Measurements from ENCODE around the gene ITPR1.
A peak's percentile ranks its signal among the peaks of the same experiment; 100 is the strongest.

Gene ITPR1

GRCh38 chr3:4744405-4745234 is 251.5 kb downstream of the ITPR1 start:
- peak; percentile 54 for DNase-seq (ENCODE audit: low read depth)

GRCh38 chr3:4745235-4745610 is 252.1 kb downstream of the ITPR1 start:
- DNase-seq (ENCODE audit: low read depth): no peak

GRCh38 chr3:4746241-4746958 is 253.3 kb downstream of the ITPR1 start:
- peak; percentile 49 for DNase-seq (ENCODE audit: low read depth)

- DNase-seq (ENCODE audit: low read depth): no peak
Measured at GRCh38 chr3:4748127-4748526, 255.0 kb downstream of the ITPR1 start.

GRCh38 chr3:4748701-4749378 is 255.7 kb downstream of the ITPR1 start:
- no peak for DNase-seq (ENCODE audit: low read depth)

- DNase-seq (ENCODE audit: low read depth): no peak
Measured at GRCh38 chr3:4749567-4750002, 256.4 kb downstream of the ITPR1 start.

GRCh38 chr3:4750306-4750968 is 257.3 kb downstream of the ITPR1 start:
- DNase-seq (ENCODE audit: low read depth): peak; percentile 71

GRCh38 chr3:4751029-4751501 is 257.9 kb downstream of the ITPR1 start:
- DNase-seq (ENCODE audit: low read depth): no peak

GRCh38 chr3:4751502-4752101 is 258.5 kb downstream of the ITPR1 start:
- peak; percentile 91 for DNase-seq (ENCODE audit: low read depth)

GRCh38 chr3:4752201-4753072 is 259.3 kb downstream of the ITPR1 start:
- peak; percentile 73 for DNase-seq (ENCODE audit: low read depth)

- no peak for DNase-seq (ENCODE audit: low read depth)
Measured at GRCh38 chr3:4753073-4753691, 260.0 kb downstream of the ITPR1 start.

- peak; percentile 38 for DNase-seq (ENCODE audit: low read depth)
Measured at GRCh38 chr3:4754180-4755086, 261.3 kb downstream of the ITPR1 start.

GRCh38 chr3:4755566-4755965 is 262.4 kb downstream of the ITPR1 start:
- no peak for DNase-seq (ENCODE audit: low read depth)

GRCh38 chr3:4756057-4756775 is 263.1 kb downstream of the ITPR1 start:
- DNase-seq (ENCODE audit: low read depth): no peak

- DNase-seq (ENCODE audit: low read depth): no peak
Measured at GRCh38 chr3:4756855-4757574, 263.9 kb downstream of the ITPR1 start.

- DNase-seq (ENCODE audit: low read depth): no peak
Measured at GRCh38 chr3:4757575-4758248, 264.6 kb downstream of the ITPR1 start.

GRCh38 chr3:4758249-4758860 is 265.2 kb downstream of the ITPR1 start:
- DNase-seq (ENCODE audit: low read depth): no peak
